Activated T-cell treated with anti-CD3 and anti-CD28 coated beads, Interleukin-2, amount 50 U/mL, for 48 hours (primary cell): ENCODE data around the gene LAD1.

Source experiments
- DNase-seq, 2 experiments: peaks; one replicate each; pipeline ENCODE4 v3.0.0-alpha.2; 2020

Gene LAD1

GRCh38 chr1:201399018-201399351, at the start of gene LAD1:
Gene LAD1 (minus strand): TSS chr1:201399324. CDS start chr1:201399306, 18 bp downstream.
- DNase-seq: no peak

GRCh38 chr1:201447903-201448871, 49.1 kb upstream of the LAD1 start:
- peak; percentile 74 to 83 for DNase-seq

GRCh38 chr1:201445310-201445709, 46.2 kb upstream of the LAD1 start:
- DNase-seq: no peak

GRCh38 chr1:201444792-201445191, 45.7 kb upstream of the LAD1 start:
- DNase-seq: no peak

- DNase-seq: no peak
These were observed 44.6 kb upstream of the LAD1 start for GRCh38 chr1:201443747-201444146.

- DNase-seq: no peak
These were observed 37.8 kb upstream of the LAD1 start for GRCh38 chr1:201436969-201437368.

- no peak for DNase-seq
These were observed 37.3 kb upstream of the LAD1 start for GRCh38 chr1:201436393-201436792.

GRCh38 chr1:201434266-201434665, 35.1 kb upstream of the LAD1 start:
- no peak for DNase-seq

GRCh38 chr1:201433609-201434008, 34.5 kb upstream of the LAD1 start:
- no peak for DNase-seq

GRCh38 chr1:201430776-201431175, 31.7 kb upstream of the LAD1 start:
- no peak for DNase-seq

- no peak for DNase-seq
These were observed 30.8 kb upstream of the LAD1 start for GRCh38 chr1:201429736-201430501.

- DNase-seq: no peak
These were observed 28.8 kb upstream of the LAD1 start for GRCh38 chr1:201427963-201428362.

- peak; percentile 29 to 35 for DNase-seq
These were observed 27.6 kb upstream of the LAD1 start for GRCh38 chr1:201426479-201427310.

- no peak for DNase-seq
These were observed 25.0 kb upstream of the LAD1 start for GRCh38 chr1:201424146-201424545.

GRCh38 chr1:201423655-201424054, 24.5 kb upstream of the LAD1 start:
- no peak for DNase-seq

GRCh38 chr1:201422436-201423030, 23.4 kb upstream of the LAD1 start:
- DNase-seq: no peak

- DNase-seq: no peak
These were observed 22.9 kb upstream of the LAD1 start for GRCh38 chr1:201422026-201422425.

GRCh38 chr1:201421041-201421440, 21.9 kb upstream of the LAD1 start:
- DNase-seq: no peak

GRCh38 chr1:201420608-201421002, 21.5 kb upstream of the LAD1 start:
- no peak for DNase-seq

- no peak for DNase-seq
These were observed 20.9 kb upstream of the LAD1 start for GRCh38 chr1:201419746-201420607.

GRCh38 chr1:201419256-201419655, 20.1 kb upstream of the LAD1 start:
- DNase-seq: no peak

GRCh38 chr1:201418461-201418860, 19.3 kb upstream of the LAD1 start:
- DNase-seq: no peak
